ENCODE data around the gene HRH2. TPM values are rescaled to one million over a fixed set of nuclear protein-coding genes. Genes with fewer than 3 reads are reported as not detected.

The HRH2 gene
- polyA plus RNA-seq, 1 donor (not counting 4 experiments of a cell fraction or from before 2014, with no cell fraction given): not detected

DNA sequence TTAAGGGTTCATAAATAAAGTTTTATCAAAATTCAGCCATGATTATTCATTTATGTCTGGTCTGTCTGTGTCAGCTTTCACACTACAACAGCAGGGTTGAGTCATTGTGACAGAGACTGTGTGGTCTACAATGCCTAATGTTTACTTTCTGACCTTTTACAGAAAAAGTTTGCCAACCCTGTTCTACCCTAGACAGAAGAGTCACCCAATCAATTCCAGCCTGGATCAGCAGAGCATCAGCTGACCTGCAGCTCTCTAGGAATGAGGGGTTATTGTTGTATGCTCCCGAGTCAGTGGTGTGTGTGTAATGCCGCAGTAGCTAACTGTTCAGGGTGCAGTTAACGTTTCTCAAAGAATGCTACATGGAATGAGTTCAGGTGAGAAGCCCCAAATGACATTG, 87.3 kb downstream of the HRH2 start:
- TF ChIP-seq, protein P1, sequence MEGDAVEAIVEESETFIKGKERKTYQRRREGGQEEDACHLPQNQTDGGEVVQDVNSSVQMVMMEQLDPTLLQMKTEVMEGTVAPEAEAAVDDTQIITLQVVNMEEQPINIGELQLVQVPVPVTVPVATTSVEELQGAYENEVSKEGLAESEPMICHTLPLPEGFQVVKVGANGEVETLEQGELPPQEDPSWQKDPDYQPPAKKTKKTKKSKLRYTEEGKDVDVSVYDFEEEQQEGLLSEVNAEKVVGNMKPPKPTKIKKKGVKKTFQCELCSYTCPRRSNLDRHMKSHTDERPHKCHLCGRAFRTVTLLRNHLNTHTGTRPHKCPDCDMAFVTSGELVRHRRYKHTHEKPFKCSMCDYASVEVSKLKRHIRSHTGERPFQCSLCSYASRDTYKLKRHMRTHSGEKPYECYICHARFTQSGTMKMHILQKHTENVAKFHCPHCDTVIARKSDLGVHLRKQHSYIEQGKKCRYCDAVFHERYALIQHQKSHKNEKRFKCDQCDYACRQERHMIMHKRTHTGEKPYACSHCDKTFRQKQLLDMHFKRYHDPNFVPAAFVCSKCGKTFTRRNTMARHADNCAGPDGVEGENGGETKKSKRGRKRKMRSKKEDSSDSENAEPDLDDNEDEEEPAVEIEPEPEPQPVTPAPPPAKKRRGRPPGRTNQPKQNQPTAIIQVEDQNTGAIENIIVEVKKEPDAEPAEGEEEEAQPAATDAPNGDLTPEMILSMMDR (optimal IDR thresholded peaks at IDR 0.05 in 1 of 3, IDR thresholded peaks at IDR 0.05 in 1 of 3, conservative IDR thresholded peaks at IDR 0.05 in 1 of 3; ENCODE audit: extremely low read depth in 1 of 3, insufficient read depth in 2 of 3, low read length in 3 of 3): no peak
- TF ChIP-seq EZH2 (IDR thresholded peaks at IDR 0.05; ENCODE audit: low read length): no peak
- Histone ChIP-seq H3K79me2 (ENCODE audit: control insufficient read depth, insufficient read depth, low read length) (no peaks in the 10 kb centered on the region), H3K27ac (ENCODE audit: control insufficient read depth, insufficient read depth, low read length) (no peak overlapping the region), H3K27me3 (ENCODE audit: control insufficient read depth, extremely low read depth, insufficient read depth, low read length) (peaks cover 2% of the 10 kb centered on the region), H2AFZ (ENCODE audit: control insufficient read depth, low read length) (no peak overlapping the region), H3K9ac (ENCODE audit: control insufficient read depth, extremely low read depth, insufficient read depth, low read length) (no peak overlapping the region), H3K4me2 (ENCODE audit: control insufficient read depth, extremely low read depth, insufficient read depth, low read depth, low read length) (no peak overlapping the region), H3K4me1 (ENCODE audit: control insufficient read depth, extremely low read depth, insufficient read depth, low read length) (peaks cover 5% of the 10 kb centered on the region), H3K36me3 (ENCODE audit: control insufficient read depth in 2 of 2, extremely low read depth in 1 of 2, insufficient read depth in 2 of 2, low read length in 2 of 2) (no peaks in the 10 kb centered on the region), H4K20me1 (ENCODE audit: control insufficient read depth, extremely low read depth, insufficient read depth, low read length) (no peaks in the 10 kb centered on the region), H3K9me1 (ENCODE audit: control insufficient read depth, extremely low read depth, insufficient read depth, low read length) (no peaks in the 10 kb centered on the region), H3K9me3 (ENCODE audit: control insufficient read depth, low read depth, low read length) (no peaks in the 10 kb centered on the region), H3K4me3 (ENCODE audit: control insufficient read depth in 2 of 3, extremely low read depth in 1 of 3, insufficient read depth in 2 of 3, low read depth in 1 of 3, low read length in 3 of 3) (no peak overlapping the region)
- FAIRE-seq: no peak
- no peak for DNase-seq (ENCODE audit: low read depth, low spot score)
- dilution Hi-C loops (cut with MboI; ENCODE audit: extremely low pct_ligation_motif_present, low sequenced_read_pairs): no loop called here

DNA sequence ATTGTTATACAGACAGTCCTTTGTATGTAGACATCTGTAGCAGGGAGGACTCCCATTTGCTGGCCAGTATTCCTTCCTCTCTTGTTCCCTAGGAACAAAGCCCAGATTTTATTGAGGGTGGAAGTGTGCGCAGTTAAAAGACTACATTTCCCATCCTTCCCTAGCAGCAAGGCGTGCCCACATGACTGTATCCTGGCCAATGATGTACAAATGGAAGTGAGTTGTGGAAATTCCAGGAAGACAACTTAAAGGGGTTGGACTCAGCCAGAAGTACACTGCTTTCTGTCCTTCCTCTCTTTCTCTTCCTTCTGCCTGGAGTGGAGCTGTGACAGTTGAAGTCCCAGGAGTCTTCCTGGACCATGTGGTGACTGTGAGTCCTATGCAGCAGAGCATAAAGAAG, 89.0 kb downstream of the HRH2 start:
- peaks cover 3% of the 10 kb centered on the region for H3K27me3 ChIP-seq (ENCODE audit: control insufficient read depth, extremely low read depth, insufficient read depth, low read length)
- FAIRE-seq (no peak), DNase-seq (ENCODE audit: low read depth, low spot score) (no peak)
- peaks cover 5% of the 10 kb centered on the region for H3K4me1 ChIP-seq (ENCODE audit: control insufficient read depth, extremely low read depth, insufficient read depth, low read length)
- H3K27ac ChIP-seq (ENCODE audit: control insufficient read depth, insufficient read depth, low read length): no peak overlapping the region
- H3K4me3 ChIP-seq (ENCODE audit: control insufficient read depth in 2 of 3, extremely low read depth in 1 of 3, insufficient read depth in 2 of 3, low read depth in 1 of 3, low read length in 3 of 3): no peak overlapping the region
- no peaks in the 10 kb centered on the region for H3K9me3 ChIP-seq (ENCODE audit: control insufficient read depth, low read depth, low read length)
- no peaks in the 10 kb centered on the region for H3K9me1 ChIP-seq (ENCODE audit: control insufficient read depth, extremely low read depth, insufficient read depth, low read length)
- no peaks in the 10 kb centered on the region for H3K36me3 ChIP-seq (ENCODE audit: control insufficient read depth in 2 of 2, extremely low read depth in 1 of 2, insufficient read depth in 2 of 2, low read length in 2 of 2)
- H4K20me1 ChIP-seq (ENCODE audit: control insufficient read depth, extremely low read depth, insufficient read depth, low read length): no peaks in the 10 kb centered on the region
- H3K4me2 ChIP-seq (ENCODE audit: control insufficient read depth, extremely low read depth, insufficient read depth, low read depth, low read length): no peak overlapping the region
- H2AFZ ChIP-seq (ENCODE audit: control insufficient read depth, low read length): no peak overlapping the region
- no peak overlapping the region for H3K9ac ChIP-seq (ENCODE audit: control insufficient read depth, extremely low read depth, insufficient read depth, low read length)
- dilution Hi-C loops (cut with MboI; ENCODE audit: extremely low pct_ligation_motif_present, low sequenced_read_pairs): no loop called here
- TF ChIP-seq, protein P1 (optimal IDR thresholded peaks at IDR 0.05 in 1 of 3, IDR thresholded peaks at IDR 0.05 in 1 of 3, conservative IDR thresholded peaks at IDR 0.05 in 1 of 3; ENCODE audit: extremely low read depth in 1 of 3, insufficient read depth in 2 of 3, low read length in 3 of 3): no peak
- no peak for TF ChIP-seq EZH2 (IDR thresholded peaks at IDR 0.05; ENCODE audit: low read length)
- H3K79me2 ChIP-seq (ENCODE audit: control insufficient read depth, insufficient read depth, low read length): no peaks in the 10 kb centered on the region
